Measurements from ENCODE around the gene RBM39.
"Not testable (repeated sequence)": the region's sequence is repeated elsewhere in the genome, so short reads cannot be mapped to it uniquely, and the experiment has no call there.

Gene RBM39

GRCh38 chr20:35706591-35707529 is 35.2 kb downstream of the RBM39 start:
- not testable (repeated sequence) for DNase-seq (ENCODE audit: low read depth in 1 of 2, low spot score in 1 of 2)

GRCh38 chr20:35705894-35706293 is 36.2 kb downstream of the RBM39 start:
- DNase-seq (ENCODE audit: low read depth in 1 of 2, low spot score in 1 of 2) = not testable (repeated sequence)

- DNase-seq (ENCODE audit: low read depth in 1 of 2, low spot score in 1 of 2) = no peak
Observed at GRCh38 chr20:35704514-35705261, 37.4 kb downstream of the RBM39 start.

- no peak for DNase-seq (ENCODE audit: low read depth in 1 of 2, low spot score in 1 of 2)
Observed at GRCh38 chr20:35702824-35703695, 39.0 kb downstream of the RBM39 start.

- DNase-seq (ENCODE audit: low read depth in 1 of 2, low spot score in 1 of 2) = no peak
Observed at GRCh38 chr20:35702051-35702823, 39.8 kb downstream of the RBM39 start.

- DNase-seq (ENCODE audit: low read depth in 1 of 2, low spot score in 1 of 2) = no peak
Observed at GRCh38 chr20:35700625-35701148, 41.4 kb downstream of the RBM39 start.

GRCh38 chr20:35699957-35700624 is 42.0 kb downstream of the RBM39 start:
- DNase-seq (ENCODE audit: low read depth in 1 of 2, low spot score in 1 of 2) = no peak

- DNase-seq (ENCODE audit: low read depth in 1 of 2, low spot score in 1 of 2) = peak; percentile 71 to 78
Observed at GRCh38 chr20:35699127-35699956, 42.7 kb downstream of the RBM39 start, which contains the start of the genes NFS1 and ROMO1. Gene NFS1, minus strand, starts transcription at chr20:35699352. Its CDS starts 64 bp downstream, at chr20:35699288. Gene ROMO1, plus strand, starts transcription at chr20:35699405. Its CDS starts 228 bp downstream, at chr20:35699633.

GRCh38 chr20:35698298-35699126 is 43.5 kb downstream of the RBM39 start:
- DNase-seq (ENCODE audit: low read depth in 1 of 2, low spot score in 1 of 2) = no peak

GRCh38 chr20:35697696-35698297 is 44.3 kb downstream of the RBM39 start:
- no peak for DNase-seq (ENCODE audit: low read depth in 1 of 2, low spot score in 1 of 2)

- no peak for DNase-seq (ENCODE audit: low read depth in 1 of 2, low spot score in 1 of 2)
Observed at GRCh38 chr20:35695978-35696377, 46.1 kb downstream of the RBM39 start.

- DNase-seq (ENCODE audit: low read depth in 1 of 2, low spot score in 1 of 2) = no peak
Observed at GRCh38 chr20:35695245-35695749, 46.8 kb downstream of the RBM39 start.

GRCh38 chr20:35690265-35690664 is 51.8 kb downstream of the RBM39 start:
- DNase-seq (ENCODE audit: low read depth in 1 of 2, low spot score in 1 of 2) = no peak

GRCh38 chr20:35686872-35687271 is 55.2 kb downstream of the RBM39 start:
- not testable (repeated sequence) for DNase-seq (ENCODE audit: low read depth in 1 of 2, low spot score in 1 of 2)

GRCh38 chr20:35685368-35685767 is 56.7 kb downstream of the RBM39 start:
- not testable (repeated sequence) for DNase-seq (ENCODE audit: low read depth in 1 of 2, low spot score in 1 of 2)

- no peak for DNase-seq (ENCODE audit: low read depth in 1 of 2, low spot score in 1 of 2)
Observed at GRCh38 chr20:35681960-35682359, 60.1 kb downstream of the RBM39 start.

All from activated CD4-positive, alpha-beta T cell treated with anti-CD3 and anti-CD28 coated beads, Interleukin-2, amount 50 U/mL, for 24 hours (primary cell).